Pulmonary artery endothelial cell (primary cell): Measurements from ENCODE around the gene IL3RA. TPM values are rescaled to one million over a fixed set of nuclear protein-coding genes. Genes with fewer than 3 reads are reported as not detected.
"Not testable (repeated sequence)": the region's sequence is repeated elsewhere in the genome, so short reads cannot be mapped to it uniquely, and the experiment has no call there.

Experiments used
- DNase-seq: peaks from one replicate; pipeline ENCODE4 v3.0.0-alpha.2; 2011; ENCODE audit warnings: low read depth, low spot score
- total RNA-seq: library from RNA; depleted of rRNA; stranded (reverse); fragments of >200 nt; gene quantifications from 2 replicates; pipeline ENCODE4 v1.2.3, GENCODE V29; 2014

The IL3RA gene
- total RNA-seq, 1 donor from 2014 or later = 20.2 TPM

- DNase-seq = no peak
Observed at GRCh38 chrX:1423215-1423614, 86.6 kb downstream of the IL3RA start.

- no peak for DNase-seq
Observed at GRCh38 chrX:1424147-1424851, 87.7 kb downstream of the IL3RA start.

DNA sequence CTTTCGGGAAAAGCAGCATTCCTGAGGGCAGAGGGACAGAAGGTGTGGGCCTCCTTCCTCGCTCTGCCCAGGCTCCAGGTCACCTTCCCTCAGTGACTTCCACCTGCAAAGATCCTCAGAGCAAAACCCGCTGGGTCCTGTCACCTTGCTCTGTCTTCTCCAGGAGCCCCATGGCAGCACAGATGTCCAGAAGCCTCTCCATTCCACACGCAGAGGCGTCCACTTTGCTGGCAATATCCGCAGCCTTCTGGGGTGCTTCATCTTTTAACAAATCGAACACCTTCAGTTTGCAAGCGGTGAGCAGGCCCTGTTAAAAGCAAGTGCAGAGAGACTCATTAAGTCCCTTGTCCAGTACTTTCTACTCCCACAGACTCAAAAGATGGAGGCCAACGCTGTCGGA, 88.8 kb downstream of the IL3RA start:
- no peak for DNase-seq

DNA sequence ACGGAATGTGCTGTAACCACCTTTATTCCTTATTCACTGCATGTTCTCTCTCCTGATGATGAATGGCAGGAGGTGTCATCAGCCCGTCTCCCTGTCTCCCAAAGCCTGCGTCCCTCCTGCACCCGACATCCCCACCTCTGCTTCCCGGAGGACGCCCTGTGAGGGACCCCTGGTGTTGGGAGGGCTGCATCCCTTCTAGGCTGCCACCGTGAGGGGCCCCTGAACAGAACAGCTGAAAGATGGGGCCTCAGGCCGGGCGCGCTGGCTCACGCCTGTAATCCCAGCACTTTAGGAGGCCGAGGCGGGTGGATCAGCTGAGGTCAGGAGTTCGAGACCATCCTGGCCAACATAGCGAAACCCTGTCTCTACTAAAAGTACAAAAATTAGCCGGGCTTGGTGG, 89.7 kb downstream of the IL3RA start:
- DNase-seq = not testable (repeated sequence)

DNA sequence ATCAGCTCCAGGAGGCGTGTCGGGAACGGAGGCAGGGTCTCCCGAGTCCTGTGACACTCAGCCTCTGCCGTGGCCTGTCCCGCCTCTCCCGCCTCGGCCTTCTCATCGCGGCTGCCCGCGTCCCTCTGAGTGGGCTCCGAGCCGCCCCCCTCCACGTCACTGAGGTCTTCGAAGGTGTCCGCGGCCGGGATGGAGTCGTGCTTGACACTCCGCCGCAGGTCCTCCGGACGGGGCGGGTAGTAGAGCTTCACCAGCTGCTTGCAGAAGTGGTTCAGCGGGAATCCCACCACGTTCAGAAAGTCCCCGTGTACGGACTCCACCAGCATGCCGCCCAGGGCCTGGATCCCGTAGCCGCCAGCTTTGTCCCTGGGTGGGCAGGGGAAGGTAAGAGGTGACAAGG, 91.2 kb downstream of the IL3RA start:
- no peak for DNase-seq

GRCh38 chrX:1430451-1430850, 93.9 kb downstream of the IL3RA start:
- no peak for DNase-seq

Other genes starting within 250 kb of the IL3RA start
- not detected in 2 replicates for gene CRLF2, start 124.1 kb upstream of the IL3RA start, total RNA-seq
- not detected in 2 replicates for gene CSF2RA, start 68.0 kb upstream of the IL3RA start, total RNA-seq
- gene SLC25A6, start 55.3 kb downstream of the IL3RA start, total RNA-seq = 173 and 256 TPM in 2 replicates
- gene ASMTL, start 116.1 kb downstream of the IL3RA start, total RNA-seq = 8.9 and 25.5 TPM in 2 replicates
- gene P2RY8, start 200.4 kb downstream of the IL3RA start, total RNA-seq = not detected in 2 replicates